Coronary artery (tissue), 2 donors: ENCODE measurements around the gene HTR7.

ENCODE experiments used
- DNase-seq: peaks from one replicate; pipeline ENCODE4 v3.0.0-alpha.2; 2017; ENCODE audit warnings: low spot score
- H3K27ac ChIP-seq, 2 donors: fragments of 200-600 bp; sonication (generic); one replicate each; pipeline ENCODE4 v1.5.1; 2016 to 2019
- H3K4me3 ChIP-seq: fragments of 200-600 bp; sonication (generic); 2 replicates; pipeline ENCODE4 v1.5.1; 2016; ENCODE audit warnings: mild to moderate bottlenecking, moderate library complexity
- CTCF ChIP-seq: fragments of 200-600 bp; sonication (generic); IDR thresholded peaks from one replicate; pipeline ENCODE4 v1.5.1; 2019; ENCODE audit warnings: antibody characterized with exemption

The HTR7 gene

DNA sequence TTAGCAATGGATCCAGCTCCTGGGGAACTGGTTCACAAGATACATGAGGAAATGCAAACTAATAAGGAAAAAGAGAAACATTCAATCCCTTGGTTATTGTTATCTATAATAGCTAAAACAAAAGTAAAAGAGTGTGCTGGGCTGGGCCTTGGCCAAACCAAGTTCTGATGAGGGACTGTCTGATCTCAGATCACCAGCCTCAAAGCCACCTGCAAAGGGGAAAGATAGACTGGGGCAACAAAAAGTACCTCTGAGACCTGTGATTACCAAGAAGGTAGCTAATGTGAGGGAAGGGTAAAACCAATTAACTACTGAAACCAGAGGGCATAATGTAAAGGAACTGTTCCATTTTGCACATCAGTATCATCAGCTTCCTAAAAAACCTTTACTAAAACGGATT, 51.2 kb downstream of the HTR7 start:
- TF ChIP-seq CTCF: no peak
- H3K27ac ChIP-seq: no peak overlapping the region
- DNase-seq: no peak
- no peak overlapping the region for H3K4me3 ChIP-seq

- no peak for DNase-seq
- Histone ChIP-seq H3K27ac (no peak overlapping the region), H3K4me3 (no peak overlapping the region)
- TF ChIP-seq CTCF: no peak
These were observed 52.6 kb downstream of the HTR7 start for GRCh38 chr10:90805206-90805605.

GRCh38 chr10:90804354-90804753, 53.5 kb downstream of the HTR7 start:
- H3K27ac ChIP-seq: no peak overlapping the region
- no peak overlapping the region for H3K4me3 ChIP-seq
- no peak for DNase-seq
- no peak for TF ChIP-seq CTCF

DNA sequence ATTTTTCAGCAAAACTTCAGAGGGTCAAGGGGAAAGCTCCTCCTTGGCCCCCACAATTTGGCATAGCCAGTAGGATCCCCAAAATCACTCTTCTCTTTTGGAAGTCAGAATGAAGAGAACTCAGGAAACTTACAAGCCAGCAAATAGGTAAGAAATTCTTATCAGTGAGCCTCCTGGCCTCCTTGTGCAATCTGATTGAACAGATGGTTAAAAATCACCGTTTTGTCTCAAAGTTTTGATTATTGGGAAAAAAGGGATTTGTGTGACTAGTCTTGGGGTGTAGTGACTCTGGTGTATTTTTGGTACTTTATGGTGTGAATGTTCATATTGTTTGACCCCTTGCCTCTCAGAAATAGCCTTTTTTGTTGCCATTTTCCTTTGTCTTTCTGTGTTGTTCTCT, 56.2 kb downstream of the HTR7 start:
- no peak overlapping the region for H3K4me3 ChIP-seq
- TF ChIP-seq CTCF: no peak
- no peak overlapping the region for H3K27ac ChIP-seq
- DNase-seq: no peak

DNA sequence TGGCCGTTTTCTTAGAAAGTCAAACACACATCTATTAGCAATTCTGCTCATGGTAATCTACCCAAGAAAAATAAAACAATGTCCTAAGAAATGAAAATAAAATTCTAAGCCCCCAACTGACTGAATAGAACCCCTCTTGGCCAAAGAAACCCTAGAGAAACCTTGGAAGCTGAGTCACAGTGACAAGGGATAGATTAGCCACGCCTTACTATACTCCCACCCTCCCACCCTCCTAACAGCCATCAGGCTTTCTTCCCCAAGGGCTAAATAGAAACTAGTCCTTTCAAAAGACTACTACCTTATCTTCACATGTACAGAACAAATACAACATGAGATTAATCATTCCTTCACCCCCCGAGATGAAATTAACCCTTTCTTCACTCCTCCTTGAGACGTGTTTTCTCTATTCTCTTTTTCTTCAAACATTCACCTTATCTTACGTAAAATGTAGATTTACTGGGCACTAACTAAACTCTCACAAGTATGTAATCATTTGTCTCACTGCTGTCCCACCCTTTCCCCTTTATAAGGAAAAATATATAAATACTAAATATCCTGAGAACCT, 57.5 kb downstream of the HTR7 start:
- no peak overlapping the region for H3K27ac ChIP-seq
- no peak overlapping the region for H3K4me3 ChIP-seq
- no peak for TF ChIP-seq CTCF
- no peak for DNase-seq

- no peak overlapping the region for H3K27ac ChIP-seq
- H3K4me3 ChIP-seq: no peak overlapping the region
- no peak for TF ChIP-seq CTCF
- no peak for DNase-seq
These were observed 58.7 kb downstream of the HTR7 start for GRCh38 chr10:90799172-90799571.

DNA sequence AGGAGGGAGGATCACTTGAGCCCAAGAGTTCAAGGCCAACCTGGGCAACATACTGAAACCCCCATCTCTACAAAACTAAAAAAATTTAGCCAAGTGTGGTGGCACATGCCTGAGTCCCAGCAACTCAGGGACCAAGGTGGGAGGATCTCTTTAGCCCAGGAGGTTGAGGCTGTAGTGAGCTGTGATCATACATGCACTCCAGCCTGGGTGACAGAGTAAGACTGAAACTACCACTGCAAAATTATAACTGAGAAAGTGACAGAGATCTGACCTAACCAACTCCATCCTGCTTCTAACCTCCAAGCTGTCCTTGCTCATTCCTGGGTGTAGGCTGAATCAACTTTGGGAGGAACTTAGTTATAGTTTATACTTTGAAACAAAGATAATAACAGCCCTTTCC, 59.4 kb downstream of the HTR7 start:
- TF ChIP-seq CTCF: no peak
- Histone ChIP-seq H3K27ac (no peak overlapping the region), H3K4me3 (no peak overlapping the region)
- no peak for DNase-seq
